KG1 (cell line): ENCODE measurements around the gene UBQLN2.
"Not testable (repeated sequence)": the region's sequence is repeated elsewhere in the genome, so short reads cannot be mapped to it uniquely, and the experiment has no call there.

Source experiments
- DNase-seq: peaks from one replicate; lab custom pipeline; 2025; lab: John Stamatoyannopoulos, UW

Gene UBQLN2

DNA sequence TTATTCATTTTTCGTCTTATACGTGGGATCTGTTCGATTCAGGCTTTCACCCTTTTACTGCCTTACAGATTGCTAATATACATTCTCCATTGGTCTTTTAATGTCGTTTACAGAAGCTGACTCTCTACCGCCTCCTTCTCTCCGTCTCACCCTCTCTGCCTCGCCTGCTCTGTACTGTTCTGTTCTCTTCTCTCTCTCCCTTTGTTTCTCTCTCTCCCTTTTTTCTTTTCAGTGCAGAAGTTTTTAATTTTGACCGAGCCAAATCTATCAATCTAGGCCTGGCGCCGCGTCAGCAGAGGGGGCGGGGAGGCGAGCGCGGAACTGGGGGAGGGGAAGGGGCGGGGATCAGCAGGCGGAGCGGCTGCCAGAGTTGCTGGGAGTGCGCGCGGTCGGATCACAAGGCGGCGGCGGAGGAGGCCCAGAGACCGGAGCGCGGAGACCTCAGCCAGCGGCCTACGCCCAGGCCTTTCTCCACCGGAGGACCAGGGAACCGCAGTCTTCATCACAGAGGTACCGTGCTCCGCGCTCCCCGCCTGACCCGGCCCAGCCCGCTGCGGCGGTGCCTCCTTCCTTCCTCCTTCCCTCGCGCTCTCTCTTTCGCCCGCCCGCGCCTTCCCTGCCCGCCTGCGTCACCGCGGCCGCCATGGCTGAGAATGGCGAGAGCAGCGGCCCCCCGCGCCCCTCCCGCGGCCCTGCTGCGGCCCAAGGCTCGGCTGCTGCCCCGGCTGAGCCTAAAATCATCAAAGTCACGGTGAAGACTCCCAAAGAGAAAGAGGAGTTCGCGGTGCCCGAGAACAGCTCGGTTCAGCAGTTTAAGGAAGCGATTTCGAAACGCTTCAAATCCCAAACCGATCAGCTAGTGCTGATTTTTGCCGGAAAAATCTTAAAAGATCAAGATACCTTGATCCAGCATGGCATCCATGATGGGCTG is at the start of gene UBQLN2:
Gene UBQLN2, plus strand, starts transcription at position 397 of the 931 bp plus-strand sequence. Its CDS starts 247 bp downstream, at position 644.
- peak; percentile 48 for DNase-seq

GRCh38 chrX:56519642-56520041 is 43.8 kb upstream of the UBQLN2 start:
- DNase-seq = no peak

DNA sequence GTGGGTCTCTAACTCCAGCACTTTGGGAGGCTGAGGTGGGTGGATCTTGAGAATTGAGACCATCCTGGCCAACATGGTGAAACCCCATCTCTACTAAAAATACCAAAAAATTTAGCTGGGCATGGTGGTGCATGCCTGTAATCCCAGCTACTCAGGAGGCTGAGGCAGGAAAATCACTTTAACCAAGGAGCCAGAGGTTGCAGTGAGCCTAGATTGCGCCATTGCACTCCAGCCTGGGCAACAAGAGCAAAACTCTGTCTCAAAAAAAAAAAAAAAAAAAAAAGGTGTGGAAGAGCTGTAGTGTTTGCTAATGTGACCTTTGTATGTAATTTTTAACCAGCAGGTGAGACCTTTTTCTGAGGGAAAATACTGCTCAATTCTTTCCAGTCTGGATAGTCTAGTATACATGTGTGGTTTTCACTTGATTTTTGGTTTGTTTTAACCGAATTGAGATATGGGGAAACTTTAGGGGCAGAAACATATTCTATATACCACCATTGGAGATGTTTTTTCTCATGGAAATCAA is 33.9 kb upstream of the UBQLN2 start:
- DNase-seq = not testable (repeated sequence)

DNA sequence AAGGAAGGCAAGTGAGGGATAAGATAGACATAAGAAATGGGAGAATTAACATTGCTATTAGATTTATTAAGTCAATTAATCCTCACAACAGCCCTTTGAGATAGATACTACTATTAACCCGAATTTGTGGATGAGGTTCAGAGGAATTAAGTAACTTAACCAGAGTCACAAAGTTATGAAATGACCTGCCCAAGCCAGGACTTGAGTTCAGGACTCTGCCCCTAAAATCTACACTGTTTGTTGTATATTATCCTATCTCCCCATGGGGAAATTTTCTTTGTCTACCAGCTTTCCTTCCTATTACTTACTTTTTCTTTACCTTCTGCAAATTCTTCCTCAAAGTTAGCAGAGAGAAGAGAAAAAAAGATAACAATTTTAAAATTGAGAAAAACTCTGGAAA is 33.4 kb upstream of the UBQLN2 start:
- DNase-seq = no peak

- DNase-seq = no peak
Observed at GRCh38 chrX:56550667-56551066, 12.8 kb upstream of the UBQLN2 start.

GRCh38 chrX:56554870-56555269 is 8.6 kb upstream of the UBQLN2 start:
- no peak for DNase-seq

- DNase-seq = no peak
Observed at GRCh38 chrX:56557376-56557929, 6.0 kb upstream of the UBQLN2 start.

GRCh38 chrX:56564164-56564885 is 898 bp downstream of the UBQLN2 start:
- no peak for DNase-seq

- no peak for DNase-seq
Observed at GRCh38 chrX:56564921-56565840, 1.8 kb downstream of the UBQLN2 start.

DNA sequence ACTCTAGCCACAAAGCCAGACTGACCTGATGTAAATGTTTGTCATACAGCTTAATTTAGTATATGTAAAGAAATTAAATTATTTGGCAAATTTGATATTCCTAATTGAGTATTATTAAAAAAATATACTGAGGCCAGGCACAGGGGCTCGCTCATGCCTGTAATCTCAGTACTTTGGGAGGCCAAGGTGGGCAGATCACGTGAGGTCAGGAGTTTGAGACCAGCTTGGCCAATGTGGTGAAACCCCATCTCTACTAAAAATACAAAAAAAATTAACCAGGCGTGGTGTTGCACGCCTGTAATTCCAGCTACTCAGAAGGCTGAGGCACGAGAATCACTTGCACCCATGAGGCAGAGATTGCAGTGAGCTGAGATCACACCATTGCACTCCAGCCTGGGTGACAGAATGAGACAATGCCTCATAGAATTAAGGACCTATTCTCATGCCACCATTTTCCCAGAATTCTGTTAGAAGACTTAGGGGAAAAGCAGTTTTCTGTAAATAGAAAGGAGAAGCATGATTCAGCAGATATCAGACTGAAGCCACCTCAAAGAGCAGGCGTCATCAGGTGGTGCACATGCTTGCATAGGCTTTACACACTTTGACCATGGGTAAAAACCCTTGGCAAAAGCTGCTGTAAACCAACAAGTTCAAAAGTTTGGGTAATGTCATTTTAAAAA is 6.1 kb downstream of the UBQLN2 start:
- no peak for DNase-seq

- no peak for DNase-seq
Observed at GRCh38 chrX:56572975-56573374, 9.5 kb downstream of the UBQLN2 start.

GRCh38 chrX:56574861-56575260 is 11.4 kb downstream of the UBQLN2 start:
- no peak for DNase-seq

DNA sequence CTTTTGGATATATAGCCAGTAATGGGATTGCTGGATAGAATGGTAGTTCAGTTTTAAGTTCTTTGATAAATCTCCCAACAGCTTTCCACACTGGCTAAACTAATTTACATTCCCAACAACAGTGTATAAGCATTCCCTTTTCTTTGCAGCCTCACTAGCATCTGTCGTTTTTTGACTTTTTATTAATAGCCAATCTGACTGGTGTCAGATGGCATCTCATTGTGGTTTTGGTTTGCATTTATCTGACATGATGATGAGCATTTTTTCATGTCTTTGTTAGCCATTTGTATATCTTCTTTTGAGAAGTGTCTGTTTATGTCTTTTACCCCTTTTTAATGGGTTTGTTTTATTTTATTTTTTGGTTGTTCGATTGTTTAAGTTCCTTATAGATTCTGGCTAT is 13.3 kb downstream of the UBQLN2 start:
- DNase-seq = no peak

DNA sequence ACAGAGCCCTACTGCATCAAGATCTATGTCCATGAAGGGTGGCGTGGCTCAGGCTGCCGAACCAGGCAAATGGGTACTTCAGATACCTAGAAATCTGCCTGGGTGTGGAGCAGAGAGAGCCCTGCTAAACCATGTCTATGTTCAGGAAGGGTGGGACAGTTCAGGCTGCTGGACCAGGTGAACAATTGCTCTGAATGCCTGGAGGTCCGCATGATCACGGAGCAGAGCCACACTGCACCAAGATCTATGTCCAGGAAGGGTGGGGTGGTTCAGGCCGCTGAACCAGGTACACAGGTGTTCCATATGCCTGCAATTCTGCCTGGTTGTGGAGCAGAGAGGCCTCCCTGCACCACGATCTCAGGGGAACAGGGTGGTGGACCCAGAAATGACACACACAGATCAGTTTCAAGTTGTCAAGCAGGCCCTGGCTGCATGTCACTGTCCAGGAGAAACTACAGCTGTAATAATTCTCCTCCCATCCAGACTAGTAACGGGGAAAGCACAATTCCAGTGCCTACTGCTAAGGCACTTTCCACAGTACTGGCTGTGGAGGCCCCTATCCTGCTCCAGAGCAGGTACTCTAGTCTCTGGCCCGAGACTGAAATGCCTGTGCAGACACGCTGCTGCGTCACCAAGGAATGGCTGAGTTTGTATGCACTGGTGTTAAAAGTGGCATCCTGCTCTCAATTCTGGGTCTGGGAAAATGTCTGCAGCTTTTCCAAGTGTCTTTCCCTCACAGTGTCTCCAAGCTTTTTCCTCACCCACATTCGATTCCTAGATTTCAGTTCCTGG is 25.2 kb downstream of the UBQLN2 start:
- DNase-seq = no peak

DNA sequence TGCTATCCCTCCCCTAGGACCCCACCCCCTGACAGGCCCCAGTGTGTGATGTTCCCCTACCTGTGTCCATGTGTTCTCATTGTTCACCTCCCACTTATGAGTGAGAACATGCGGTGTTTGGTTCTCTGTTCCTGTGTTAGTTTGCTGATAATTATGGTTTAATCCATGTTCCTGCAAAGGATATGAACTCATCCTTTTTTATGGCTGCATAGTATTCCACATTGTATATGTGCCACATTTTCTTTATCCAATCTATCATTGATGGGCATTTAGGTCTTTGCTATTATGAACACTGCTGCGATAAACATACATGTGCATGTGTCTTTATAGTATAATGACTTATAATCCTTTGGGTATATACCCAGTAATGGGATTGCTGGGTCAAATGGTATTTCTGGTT is 28.4 kb downstream of the UBQLN2 start:
- not testable (repeated sequence) for DNase-seq

DNA sequence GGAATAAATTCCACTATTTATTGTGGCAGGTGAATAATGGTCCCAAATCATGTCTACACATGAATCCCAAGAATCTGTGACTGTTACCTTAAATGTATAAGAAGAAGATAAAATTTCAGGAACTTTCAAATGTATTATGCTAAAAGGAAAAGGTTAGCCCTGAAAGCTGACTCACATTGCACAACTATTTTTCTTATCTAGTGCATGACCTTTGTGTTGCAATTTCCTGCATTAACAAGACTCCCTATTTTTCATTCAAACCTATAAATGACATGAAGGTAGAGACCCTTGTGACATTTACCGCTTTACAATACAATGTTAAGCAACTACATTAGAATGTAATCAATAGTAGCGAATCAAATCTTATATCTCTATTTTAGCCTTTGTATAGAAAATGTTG is 36.7 kb downstream of the UBQLN2 start:
- DNase-seq = no peak

- DNase-seq = no peak
Observed at GRCh38 chrX:56600987-56601386, 37.6 kb downstream of the UBQLN2 start.

DNA sequence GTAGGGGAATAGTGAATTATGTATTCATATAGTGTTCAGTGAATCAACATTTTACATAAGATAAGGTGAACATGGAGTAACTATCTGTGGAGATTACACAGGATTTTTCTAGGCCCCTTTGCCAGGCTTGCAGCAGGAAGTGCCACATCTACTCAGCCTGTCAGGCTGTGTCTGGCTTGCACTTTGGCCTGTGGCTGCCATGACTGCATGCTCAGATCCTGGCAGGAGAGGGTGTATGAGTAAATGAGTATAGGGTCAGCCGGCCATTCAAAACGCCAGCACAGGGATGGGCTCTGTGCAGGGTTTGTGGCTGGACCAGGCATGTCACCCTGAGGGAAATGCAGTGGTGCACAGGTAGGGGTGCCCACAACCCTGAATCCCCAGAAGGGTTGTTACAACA is 51.9 kb downstream of the UBQLN2 start:
- no peak for DNase-seq
